Mononuclear cell (primary cell): ENCODE results near the gene FAM217A. TPM values are rescaled to one million over a fixed set of nuclear protein-coding genes. Genes with fewer than 3 reads are reported as not detected.
A peak's percentile ranks its signal among the peaks of the same experiment; 100 is the strongest.

Source experiments
- H3K27me3 ChIP-seq: 2 replicates; pipeline ENCODE4 v1.6.0; 2011; ENCODE audit warnings: low read length, control low read depth; ENCODE audit not compliant: insufficient read depth
- H3K4me1 ChIP-seq: 2 replicates; pipeline ENCODE4 v1.5.1; 2011; ENCODE audit warnings: mild to moderate bottlenecking, low read length, control low read depth; ENCODE audit not compliant: insufficient read depth
- H3K4me3 ChIP-seq: 2 replicates; pipeline ENCODE4 v1.5.1; 2011; ENCODE audit warnings: mild to moderate bottlenecking, low read length, moderate library complexity
- H3K9me3 ChIP-seq: 2 replicates; pipeline ENCODE4 v1.5.1; 2011; ENCODE audit warnings: low read depth, mild to moderate bottlenecking, control low read depth, low read length
- total RNA-seq: library from RNA; depleted of rRNA; stranded (reverse); fragments of >200 nt; gene quantifications from one replicate; pipeline ENCODE4 v1.2.3, GENCODE V29; 2012

The FAM217A gene
- total RNA-seq, 1 donor: not detected

DNA sequence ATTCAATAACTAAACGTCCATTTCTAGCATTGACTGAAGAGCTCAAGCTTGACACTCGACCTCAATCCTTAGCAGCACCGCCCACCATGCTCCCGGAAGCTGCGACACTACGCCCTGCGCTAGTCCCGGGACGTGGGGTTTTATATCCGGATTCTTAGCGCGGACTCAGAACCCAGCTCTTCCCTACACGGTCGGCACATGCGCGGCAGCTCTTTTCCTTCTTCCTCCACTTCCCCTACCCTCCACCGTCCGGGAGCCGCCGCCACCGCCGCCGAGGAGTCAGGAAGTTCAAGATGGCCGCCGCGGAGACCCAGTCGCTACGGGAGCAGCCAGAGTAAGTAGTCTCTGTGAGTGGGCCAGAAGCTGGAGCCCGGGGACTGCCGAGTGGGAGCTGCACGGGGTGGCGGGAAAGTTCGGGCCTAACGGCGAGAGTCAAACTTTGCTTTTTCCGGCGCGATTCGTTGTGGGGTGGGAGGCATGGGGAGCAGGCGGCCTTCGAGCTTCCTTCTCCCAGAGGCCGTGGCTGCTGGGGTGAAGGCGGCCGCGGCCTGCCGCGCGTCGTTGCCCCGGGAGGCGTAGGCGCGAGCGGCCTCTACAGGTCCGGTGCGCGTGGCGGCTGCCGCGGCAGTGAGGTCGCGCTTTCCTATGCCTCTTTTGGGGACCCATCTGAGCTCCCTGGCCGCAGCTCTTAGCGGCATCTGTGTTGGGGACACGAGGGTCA is 57.6 kb downstream of the FAM217A start:
- H3K27me3 ChIP-seq: no peaks in the 10 kb centered on the region
- H3K4me3 ChIP-seq: peak overlapping the region; percentile 63
- H3K4me1 ChIP-seq: peaks cover 61% of the 10 kb centered on the region
- no peaks in the 10 kb centered on the region for H3K9me3 ChIP-seq

DNA sequence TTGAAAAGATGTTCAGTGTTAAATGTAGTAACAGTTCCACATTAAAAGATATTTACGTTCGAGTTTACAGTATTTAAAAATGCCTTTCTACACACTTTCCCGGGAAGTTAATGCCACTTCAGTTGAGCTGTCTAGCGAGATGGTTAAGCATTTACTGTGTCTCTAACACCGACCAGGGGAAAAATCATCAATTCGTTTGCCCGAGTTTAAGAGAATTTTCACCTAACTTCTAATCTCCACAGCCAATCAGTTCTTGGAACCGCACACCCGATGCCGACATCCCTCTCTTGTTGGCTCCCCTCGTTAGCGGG is 58.2 kb downstream of the FAM217A start:
- Histone ChIP-seq H3K9me3 (no peaks in the 10 kb centered on the region), H3K27me3 (no peaks in the 10 kb centered on the region), H3K4me1 (peaks cover 65% of the 10 kb centered on the region), H3K4me3 (peak overlapping the region; percentile 63)

DNA sequence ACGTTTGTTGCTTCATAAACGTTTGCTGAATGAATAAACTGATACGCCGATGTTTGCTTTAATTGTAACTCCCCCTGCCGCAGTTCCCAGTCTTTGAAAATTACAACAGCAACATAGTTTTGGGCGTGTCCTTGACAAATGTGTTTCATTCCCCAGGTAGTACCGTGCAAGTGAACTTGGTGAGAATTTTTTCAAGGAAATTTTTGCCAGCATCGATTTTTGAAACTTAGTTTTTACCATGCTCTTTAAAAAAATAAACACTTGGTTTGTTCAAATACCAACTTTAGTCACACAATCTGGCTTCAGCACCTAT is 60.1 kb downstream of the FAM217A start:
- H3K4me3 ChIP-seq: peak overlapping the region; percentile 72
- H3K9me3 ChIP-seq: no peaks in the 10 kb centered on the region
- peaks cover 56% of the 10 kb centered on the region for H3K4me1 ChIP-seq
- no peaks in the 10 kb centered on the region for H3K27me3 ChIP-seq

Other genes with a start within 250 kb of the FAM217A start
- gene FAM50B, start 229.8 kb downstream of the FAM217A start, total RNA-seq: 0.52 TPM
- 14.0 TPM for gene ECI2, start 56.4 kb upstream of the FAM217A start, total RNA-seq